GM12872 (cell line): ENCODE data around the gene BTN3A1.

Source experiments
- CTCF ChIP-seq: IDR thresholded peaks from 3 replicates; pipeline ENCODE4 v1.5.1; 2011; ENCODE audit warnings: low read depth, mild to moderate bottlenecking, low read length, moderate library complexity; ENCODE audit not compliant: insufficient read depth

The BTN3A1 gene

DNA sequence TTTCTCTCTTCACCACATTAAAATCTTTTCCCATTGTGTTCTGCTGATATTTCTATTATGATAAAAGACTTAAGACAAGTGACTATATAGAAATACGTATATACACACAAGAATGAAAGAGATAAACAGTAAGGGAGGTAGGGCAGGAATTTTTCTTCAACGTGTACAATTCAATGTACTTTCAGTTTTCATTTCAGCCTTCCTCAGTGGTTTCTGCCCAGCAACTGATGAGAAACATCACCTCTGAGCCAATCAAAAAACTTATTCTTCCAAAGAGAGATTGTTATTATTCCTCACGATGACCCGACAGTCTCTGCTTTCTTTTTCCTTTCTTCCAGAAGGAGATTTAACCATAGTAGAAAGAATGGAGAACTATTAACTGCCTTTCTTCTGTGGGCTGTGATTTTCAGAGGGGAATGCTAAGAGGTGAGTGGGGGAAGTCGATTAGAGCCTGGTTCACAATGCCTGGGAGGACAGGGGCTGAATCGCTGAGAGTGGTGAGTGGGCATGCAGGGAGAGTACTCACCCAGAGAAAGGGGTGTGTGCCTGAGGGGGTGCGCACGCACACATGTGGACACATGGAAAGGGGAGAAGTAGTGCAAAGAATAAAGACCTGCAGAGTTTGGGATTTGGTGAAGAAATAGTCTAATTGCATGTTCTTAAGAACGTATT, at the start of gene BTN3A1:
TSS of gene BTN3A1 (plus strand) at position 289 of the 672 bp plus-strand sequence. CDS start 3,289 bp downstream, outside the sequence.
- no peak for TF ChIP-seq CTCF

DNA sequence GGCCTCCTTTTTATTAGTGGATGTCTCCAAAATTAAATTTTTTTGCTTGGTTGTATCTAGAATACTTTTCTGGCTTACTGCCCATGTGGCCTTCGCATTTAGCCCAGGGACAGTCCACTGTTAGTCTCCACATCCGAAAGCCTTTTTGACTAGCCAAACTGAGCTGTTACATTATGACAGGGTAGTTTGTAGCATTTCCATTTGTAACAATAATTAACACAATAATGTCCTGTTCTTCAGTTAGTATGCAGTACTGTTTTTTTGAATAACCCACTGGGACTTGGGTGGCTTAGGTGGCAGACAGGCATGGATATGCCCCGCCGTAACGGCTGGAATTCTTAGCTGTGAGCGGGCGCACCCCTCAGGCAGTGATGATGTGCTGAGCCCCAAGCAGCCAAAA, 49.8 kb upstream of the BTN3A1 start:
- no peak for TF ChIP-seq CTCF

DNA sequence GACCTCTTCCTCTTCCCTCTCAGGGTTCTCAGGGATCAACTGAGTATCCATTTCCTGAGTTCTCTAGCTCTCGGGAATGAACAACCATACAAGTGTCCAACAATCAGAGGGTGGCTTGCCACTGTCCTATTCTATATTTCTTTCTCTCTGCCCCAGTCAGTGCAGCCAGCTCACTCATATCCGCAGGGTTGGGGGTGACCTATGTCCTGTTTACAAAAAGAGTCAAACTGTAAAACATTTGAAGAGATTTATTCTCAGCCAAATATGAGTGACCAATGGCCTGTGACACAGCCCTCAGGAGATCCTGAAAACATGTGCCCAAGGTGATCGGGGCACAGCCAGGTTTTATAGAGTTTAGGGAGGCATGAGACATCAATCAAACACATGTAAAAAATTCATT, 47.9 kb upstream of the BTN3A1 start:
- no peak for TF ChIP-seq CTCF

- TF ChIP-seq CTCF: no peak
Measured at GRCh38 chr6:26355366-26355765, 46.7 kb upstream of the BTN3A1 start.

GRCh38 chr6:26358511-26358981, 43.5 kb upstream of the BTN3A1 start:
- no peak for TF ChIP-seq CTCF

- TF ChIP-seq CTCF: no peak
Measured at GRCh38 chr6:26359765-26360164, 42.3 kb upstream of the BTN3A1 start.

DNA sequence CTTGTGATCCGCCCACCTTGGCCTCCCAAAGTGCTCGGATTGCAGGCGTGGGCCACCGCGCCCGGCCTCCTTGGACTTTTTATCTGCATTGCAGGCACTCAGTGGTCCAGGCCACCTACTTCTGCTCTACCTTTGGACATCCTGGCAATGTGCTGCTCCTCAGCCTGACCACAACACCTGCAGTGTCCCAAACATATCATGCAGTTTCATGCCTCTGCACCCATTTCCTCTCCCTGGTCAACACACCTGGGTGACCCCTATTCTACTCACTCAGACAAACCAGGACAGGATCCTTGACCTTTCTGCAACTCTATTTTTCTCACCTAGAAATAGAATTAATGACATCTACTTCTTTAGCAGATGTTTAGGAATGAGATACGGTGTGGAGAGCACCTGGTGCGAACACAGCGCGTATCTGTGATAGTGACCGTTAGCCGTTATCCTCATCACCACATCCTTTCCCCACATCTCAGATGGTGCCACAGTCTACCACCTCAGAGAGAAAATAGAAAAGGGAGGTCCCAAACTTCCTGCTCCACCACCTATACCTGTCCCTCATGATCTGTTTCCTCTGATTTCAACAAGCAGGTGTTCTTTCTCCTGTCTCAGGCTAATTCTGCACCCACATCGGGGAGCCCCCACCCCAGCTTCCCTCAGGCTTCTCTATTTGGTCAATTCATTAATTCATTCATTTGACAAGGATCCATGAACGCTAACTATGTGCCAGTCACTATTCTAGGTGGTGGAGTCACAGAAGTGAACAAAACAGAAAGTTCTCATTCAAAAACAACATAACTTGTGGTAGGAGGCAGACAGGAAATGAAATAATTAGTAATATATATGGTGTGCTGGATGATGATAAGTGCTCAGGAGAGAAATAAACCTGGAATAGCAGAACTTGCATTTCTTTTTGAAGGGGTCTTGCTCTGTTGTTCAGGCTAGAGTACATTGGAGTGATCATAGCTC, 41.3 kb upstream of the BTN3A1 start:
- TF ChIP-seq CTCF: no peak
